ENCODE data around the gene CERT1.

CERT1 gene

GRCh38 chr5:75523275-75523674, 11.8 kb upstream of the CERT1 start:
- Histone ChIP-seq H3K4me1 (ENCODE audit: control insufficient read depth, insufficient read depth, low read length) (0 out of 2 replicates have a peak, but pooled peaks cover 4% of the 10 kb centered on the region), H3K9me3 (ENCODE audit: control insufficient read depth, insufficient read depth, low read depth, low read length) (peaks cover 28% of the 10 kb centered on the region), H3K9ac (ENCODE audit: low read length) (no peak overlapping the region), H3K4me3 (ENCODE audit: low read depth, low read length) (no peak overlapping the region), H3K36me3 (ENCODE audit: control insufficient read depth, insufficient read depth, low read length) (no peaks in the 10 kb centered on the region; the same call in 1 of the 2 replicates), H3K27ac (ENCODE audit: low read depth, low read length) (no peak overlapping the region; the same call in 1 of the 2 replicates), H3K27me3 (ENCODE audit: control insufficient read depth, insufficient read depth, low read length) (no peaks in the 10 kb centered on the region)

- H3K4me3 ChIP-seq (ENCODE audit: low read depth, low read length): no peak overlapping the region
- 0 out of 2 replicates have a peak, but pooled peaks cover 4% of the 10 kb centered on the region for H3K4me1 ChIP-seq (ENCODE audit: control insufficient read depth, insufficient read depth, low read length)
- no peak overlapping the region for H3K27ac ChIP-seq (ENCODE audit: low read depth, low read length)
These were observed 11.1 kb upstream of the CERT1 start for GRCh38 chr5:75522542-75522941.

GRCh38 chr5:75522025-75522424, 10.6 kb upstream of the CERT1 start:
- Histone ChIP-seq H3K27me3 (ENCODE audit: control insufficient read depth, insufficient read depth, low read length) (no peaks in the 10 kb centered on the region), H3K9ac (ENCODE audit: low read length) (no peak overlapping the region), H3K9me3 (ENCODE audit: control insufficient read depth, insufficient read depth, low read depth, low read length) (peaks cover 28% of the 10 kb centered on the region), H3K4me1 (ENCODE audit: control insufficient read depth, insufficient read depth, low read length) (0 out of 2 replicates have a peak, but pooled peaks cover 4% of the 10 kb centered on the region), H3K36me3 (ENCODE audit: control insufficient read depth, insufficient read depth, low read length) (no peaks in the 10 kb centered on the region; the same call in 1 of the 2 replicates), H3K4me3 (ENCODE audit: low read depth, low read length) (no peak overlapping the region), H3K27ac (ENCODE audit: low read depth, low read length) (no peak overlapping the region)

More at GRCh38 chr5:75522542-75522941, 11.1 kb upstream of the CERT1 start:
- Histone ChIP-seq H3K27me3 (ENCODE audit: control insufficient read depth, insufficient read depth, low read length) (no peaks in the 10 kb centered on the region), H3K9me3 (ENCODE audit: control insufficient read depth, insufficient read depth, low read depth, low read length) (peaks cover 28% of the 10 kb centered on the region), H3K9ac (ENCODE audit: low read length) (no peak overlapping the region), H3K36me3 (ENCODE audit: control insufficient read depth, insufficient read depth, low read length) (no peaks in the 10 kb centered on the region; the same call in 1 of the 2 replicates)

GRCh38 chr5:75521195-75521594, 9.8 kb upstream of the CERT1 start:
- Histone ChIP-seq H3K36me3 (ENCODE audit: control insufficient read depth, insufficient read depth, low read length) (no peaks in the 10 kb centered on the region; the same call in 1 of the 2 replicates), H3K4me3 (ENCODE audit: low read depth, low read length) (no peak overlapping the region), H3K27ac (ENCODE audit: low read depth, low read length) (no peak overlapping the region), H3K27me3 (ENCODE audit: control insufficient read depth, insufficient read depth, low read length) (no peaks in the 10 kb centered on the region), H3K4me1 (ENCODE audit: control insufficient read depth, insufficient read depth, low read length) (0 out of 2 replicates have a peak, but pooled peaks cover 4% of the 10 kb centered on the region), H3K9me3 (ENCODE audit: control insufficient read depth, insufficient read depth, low read depth, low read length) (peaks cover 28% of the 10 kb centered on the region), H3K9ac (ENCODE audit: low read length) (no peak overlapping the region)

GRCh38 chr5:75519761-75520160, 8.3 kb upstream of the CERT1 start:
- no peaks in the 10 kb centered on the region; the same call in 1 of the 2 replicates for H3K36me3 ChIP-seq (ENCODE audit: control insufficient read depth, insufficient read depth, low read length)
- H3K9me3 ChIP-seq (ENCODE audit: control insufficient read depth, insufficient read depth, low read depth, low read length): peaks cover 28% of the 10 kb centered on the region
- H3K27ac ChIP-seq (ENCODE audit: low read depth, low read length): no peak overlapping the region
- H3K4me3 ChIP-seq (ENCODE audit: low read depth, low read length): no peak overlapping the region
- no peak overlapping the region for H3K9ac ChIP-seq (ENCODE audit: low read length)
- 0 out of 2 replicates have a peak, but pooled peaks cover 4% of the 10 kb centered on the region for H3K4me1 ChIP-seq (ENCODE audit: control insufficient read depth, insufficient read depth, low read length)
- no peaks in the 10 kb centered on the region for H3K27me3 ChIP-seq (ENCODE audit: control insufficient read depth, insufficient read depth, low read length)

GRCh38 chr5:75514323-75514722, 2.9 kb upstream of the CERT1 start:
- H3K27me3 ChIP-seq (ENCODE audit: control insufficient read depth, insufficient read depth, low read length): no peaks in the 10 kb centered on the region
- H3K4me1 ChIP-seq (ENCODE audit: control insufficient read depth, insufficient read depth, low read length): no peaks in the 10 kb centered on the region
- H3K36me3 ChIP-seq (ENCODE audit: control insufficient read depth, insufficient read depth, low read length): no peaks in the 10 kb centered on the region
- no peak overlapping the region for H3K4me3 ChIP-seq (ENCODE audit: low read depth, low read length)
- no peak overlapping the region for H3K9ac ChIP-seq (ENCODE audit: low read length)
- H3K9me3 ChIP-seq (ENCODE audit: control insufficient read depth, insufficient read depth, low read depth, low read length): peaks cover 3% of the 10 kb centered on the region; the same call in 1 of the 2 replicates
- no peak overlapping the region for H3K27ac ChIP-seq (ENCODE audit: low read depth, low read length)

GRCh38 chr5:75513841-75514240, 2.4 kb upstream of the CERT1 start:
- H3K36me3 ChIP-seq (ENCODE audit: control insufficient read depth, insufficient read depth, low read length): no peaks in the 10 kb centered on the region
- no peak overlapping the region for H3K4me3 ChIP-seq (ENCODE audit: low read depth, low read length)
- no peaks in the 10 kb centered on the region for H3K4me1 ChIP-seq (ENCODE audit: control insufficient read depth, insufficient read depth, low read length)
- peaks cover 2% of the 10 kb centered on the region; the same call in 1 of the 2 replicates for H3K9me3 ChIP-seq (ENCODE audit: control insufficient read depth, insufficient read depth, low read depth, low read length)
- no peak overlapping the region for H3K27ac ChIP-seq (ENCODE audit: low read depth, low read length)
- no peak overlapping the region for H3K9ac ChIP-seq (ENCODE audit: low read length)
- no peaks in the 10 kb centered on the region for H3K27me3 ChIP-seq (ENCODE audit: control insufficient read depth, insufficient read depth, low read length)

- Histone ChIP-seq H3K36me3 (ENCODE audit: control insufficient read depth, insufficient read depth, low read length) (no peaks in the 10 kb centered on the region), H3K27ac (ENCODE audit: low read depth, low read length) (no peak overlapping the region), H3K4me1 (ENCODE audit: control insufficient read depth, insufficient read depth, low read length) (no peaks in the 10 kb centered on the region), H3K9me3 (ENCODE audit: control insufficient read depth, insufficient read depth, low read depth, low read length) (no peaks in the 10 kb centered on the region; the same call in 1 of the 2 replicates), H3K4me3 (ENCODE audit: low read depth, low read length) (peak overlapping the region; percentile 82), H3K9ac (ENCODE audit: low read length) (peak overlapping the region; percentile 49), H3K27me3 (ENCODE audit: control insufficient read depth, insufficient read depth, low read length) (no peaks in the 10 kb centered on the region)
These were observed 1.1 kb upstream of the CERT1 start for GRCh38 chr5:75512383-75513074.

GRCh38 chr5:75510836-75511434, 494 bp downstream of the CERT1 start:
- Histone ChIP-seq H3K9me3 (ENCODE audit: control insufficient read depth, insufficient read depth, low read depth, low read length) (no peaks in the 10 kb centered on the region), H3K36me3 (ENCODE audit: control insufficient read depth, insufficient read depth, low read length) (no peaks in the 10 kb centered on the region), H3K27me3 (ENCODE audit: control insufficient read depth, insufficient read depth, low read length) (no peaks in the 10 kb centered on the region), H3K9ac (ENCODE audit: low read length) (peak overlapping the region; percentile 85), H3K4me3 (ENCODE audit: low read depth, low read length) (peak overlapping the region; percentile 82), H3K27ac (ENCODE audit: low read depth, low read length) (peak overlapping the region; percentile 85; the same call in 1 of the 2 replicates), H3K4me1 (ENCODE audit: control insufficient read depth, insufficient read depth, low read length) (no peaks in the 10 kb centered on the region)

GRCh38 chr5:75510417-75510835, 1.0 kb downstream of the CERT1 start:
- peak overlapping the region; percentile 82 for H3K4me3 ChIP-seq (ENCODE audit: low read depth, low read length)
- no peaks in the 10 kb centered on the region for H3K9me3 ChIP-seq (ENCODE audit: control insufficient read depth, insufficient read depth, low read depth, low read length)
- H3K27me3 ChIP-seq (ENCODE audit: control insufficient read depth, insufficient read depth, low read length): no peaks in the 10 kb centered on the region
- no peaks in the 10 kb centered on the region for H3K36me3 ChIP-seq (ENCODE audit: control insufficient read depth, insufficient read depth, low read length)
- H3K9ac ChIP-seq (ENCODE audit: low read length): peak overlapping the region; percentile 85
- peak overlapping the region; percentile 85; the same call in 1 of the 2 replicates for H3K27ac ChIP-seq (ENCODE audit: low read depth, low read length)
- H3K4me1 ChIP-seq (ENCODE audit: control insufficient read depth, insufficient read depth, low read length): no peaks in the 10 kb centered on the region

- Histone ChIP-seq H3K27ac (ENCODE audit: low read depth, low read length) (no peak overlapping the region), H3K9ac (ENCODE audit: low read length) (no peak overlapping the region), H3K4me3 (ENCODE audit: low read depth, low read length) (peak overlapping the region; percentile 82)
These were observed 1.5 kb downstream of the CERT1 start for GRCh38 chr5:75509956-75510355.

More at GRCh38 chr5:75509956-75510355, 1.5 kb downstream of the CERT1 start:
- Histone ChIP-seq H3K9me3 (ENCODE audit: control insufficient read depth, insufficient read depth, low read depth, low read length) (no peaks in the 10 kb centered on the region), H3K27me3 (ENCODE audit: control insufficient read depth, insufficient read depth, low read length) (no peaks in the 10 kb centered on the region), H3K4me1 (ENCODE audit: control insufficient read depth, insufficient read depth, low read length) (no peaks in the 10 kb centered on the region), H3K36me3 (ENCODE audit: control insufficient read depth, insufficient read depth, low read length) (no peaks in the 10 kb centered on the region; the same call in 1 of the 2 replicates)

Data from HUES6 (cell line).